CD14-positive monocyte (primary cell): ENCODE measurements around the gene KYAT1. TPM values are rescaled to one million over a fixed set of nuclear protein-coding genes. Genes with fewer than 3 reads are reported as not detected.
"Not testable (repeated sequence)": the region's sequence is repeated elsewhere in the genome, so short reads cannot be mapped to it uniquely, and the experiment has no call there.

Source experiments
- DNase-seq, 3 donors: peaks; one replicate each; pipeline ENCODE4 v3.0.0-alpha.2; 2011 to 2022
- H2AFZ ChIP-seq: 2 replicates; pipeline ENCODE4 v1.6.0; 2012; ENCODE audit warnings: mild to moderate bottlenecking, low read depth, low read length, inconsistent platforms; ENCODE audit not compliant: insufficient read depth, poor library complexity, severe bottlenecking
- H3K27ac ChIP-seq, 2 donors: 1 replicate in 1 of 2; 2 replicates in 1 of 2; pipeline ENCODE4 v1.5.1; 2012 to 2013; ENCODE audit warnings: low read length in 2 of 2, control low read depth in 1 of 2, inconsistent platforms in 1 of 2, low read depth in 1 of 2, mild to moderate bottlenecking in 1 of 2
- H3K27me3 ChIP-seq, 2 donors: one replicate each; pipeline versions ENCODE4 v1.6.0 to v1.6.1; 2011 to 2013; ENCODE audit warnings: low read length in 2 of 2; ENCODE audit not compliant: control insufficient read depth in 2 of 2, insufficient read depth in 2 of 2
- H3K36me3 ChIP-seq, 2 donors: replicated peaks in 1 of 2; 1 replicate in 1 of 2; 2 replicates in 1 of 2; pipeline versions ENCODE4 v1.5.1 to v1.6.1; 2012 to 2013; ENCODE audit warnings: low read length in 2 of 2, control low read depth in 1 of 2, inconsistent platforms in 1 of 2, mild to moderate bottlenecking in 1 of 2; ENCODE audit not compliant: insufficient read depth in 2 of 2, control insufficient read depth in 1 of 2
- H3K4me1 ChIP-seq, 2 donors: 1 replicate in 1 of 2; 2 replicates in 1 of 2; pipeline versions ENCODE4 v1.5.1 to v1.6.1; 2012 to 2013; ENCODE audit warnings: low read length in 2 of 2, control low read depth in 1 of 2, inconsistent platforms in 1 of 2, mild to moderate bottlenecking in 1 of 2, moderate library complexity in 1 of 2; ENCODE audit not compliant: insufficient read depth in 2 of 2, control insufficient read depth in 1 of 2
- H3K4me2 ChIP-seq: replicated peaks from 2 replicates; pipeline ENCODE3; 2012; ENCODE audit warnings: low read length, moderate library complexity, mild to moderate bottlenecking; ENCODE audit not compliant: poor library complexity, severe bottlenecking; ENCODE audit errors: extremely low read depth
- H3K4me3 ChIP-seq, 3 experiments: fragments of 200-600 bp in 1 of 3; sonication (generic) in 1 of 3; replicated peaks in 1 of 3; 1 replicate in 2 of 3; 2 replicates in 1 of 3; pipeline ENCODE4 v1.5.1; 2011 to 2013; ENCODE audit warnings: low read length in 3 of 3, mild to moderate bottlenecking in 3 of 3, control low read depth in 2 of 3, low read depth in 2 of 3, inconsistent platforms in 1 of 3, moderate library complexity in 1 of 3
- H3K79me2 ChIP-seq: 2 replicates; pipeline ENCODE4 v1.6.0; 2012; ENCODE audit warnings: mild to moderate bottlenecking, control low read depth, inconsistent platforms, low read length, moderate library complexity; ENCODE audit not compliant: insufficient read depth
- H3K9ac ChIP-seq: 2 replicates; pipeline ENCODE4 v1.6.0; 2017; ENCODE audit warnings: low read length, mild to moderate bottlenecking; ENCODE audit not compliant: insufficient read depth, poor library complexity, severe bottlenecking
- H3K9me3 ChIP-seq, 2 donors: replicated peaks in 1 of 2; 1 replicate in 1 of 2; 2 replicates in 1 of 2; pipeline versions ENCODE4 v1.5.1 to v1.6.1; 2012 to 2013; ENCODE audit warnings: low read length in 2 of 2, control low read depth in 1 of 2; ENCODE audit not compliant: control insufficient read depth in 1 of 2, insufficient read depth in 1 of 2
- H4K20me1 ChIP-seq: 2 replicates; pipeline ENCODE4 v1.6.0; 2012; ENCODE audit warnings: mild to moderate bottlenecking, low read length, control low read depth, moderate library complexity; ENCODE audit not compliant: insufficient read depth
- H3K27ac Mint-ChIP-seq, 7 donors: one replicate each; pipeline ENCODE4 v1.8.0; 2020; ENCODE audit warnings: mild to moderate bottlenecking in 7 of 7, mixed read lengths in 7 of 7, moderate library complexity in 6 of 7, inconsistent platforms in 2 of 7
- H3K27me3 Mint-ChIP-seq, 3 donors: one replicate each; pipeline ENCODE4 v1.8.0; 2021 to 2022; ENCODE audit warnings: low read depth in 3 of 3, mild to moderate bottlenecking in 3 of 3, mixed read lengths in 3 of 3, moderate library complexity in 3 of 3, inconsistent platforms in 1 of 3
- H3K36me3 Mint-ChIP-seq, 2 donors: one replicate each; pipeline ENCODE4 v1.8.0; 2020; ENCODE audit warnings: mixed read lengths in 2 of 2, inconsistent platforms in 1 of 2, mild to moderate bottlenecking in 1 of 2
- H3K4me1 Mint-ChIP-seq: one replicate; pipeline ENCODE4 v1.8.0; 2020; ENCODE audit warnings: mild to moderate bottlenecking, mixed read lengths
- H3K4me3 Mint-ChIP-seq, 2 donors: one replicate each; pipeline ENCODE4 v1.8.0; 2020; ENCODE audit warnings: mild to moderate bottlenecking in 2 of 2, mixed read lengths in 2 of 2, moderate library complexity in 1 of 2
- H3K9me3 Mint-ChIP-seq, 7 donors: one replicate each; pipeline ENCODE4 v1.8.0; 2020 to 2022; ENCODE audit warnings: mixed read lengths in 7 of 7, mild to moderate bottlenecking in 6 of 7, moderate library complexity in 6 of 7, inconsistent platforms in 2 of 7
- CTCF ChIP-seq: fragments of 200-600 bp; IDR thresholded peaks from one replicate; pipeline ENCODE4 v1.8.0; 2022; ENCODE audit warnings: antibody characterized with exemption, mild to moderate bottlenecking
- WGBS: methylation state at CpG from one replicate; pipeline ENCODE4 v1.1.5; 2013; ENCODE audit warnings: missing lambda C conversion rate; ENCODE audit not compliant: insufficient coverage; 5-methylcytosine and 5-hydroxymethylcytosine counted together
- intact Hi-C, 2 donors: fragments of 100-400 bp; cut with micrococcal nuclease; formaldehyde crosslinking; loops; one replicate each; pipeline versions ENCODE4 v1.15.0 to v1.15.1; 2023
- polyA plus RNA-seq, 3 donors: library from polyadenylated mRNA; depleted of rRNA in 1 of 3; unstranded in 2 of 3; stranded (reverse) in 1 of 3; fragments of 300-500 nt in 2 of 3; fragments of >200 nt in 1 of 3; fragmentation: Illumina TruSeq in 2 of 3; gene quantifications; 1 replicate in 2 of 3; 2 replicates in 1 of 3; pipeline ENCODE4 v1.2.3, GENCODE V29; 2012 to 2021

Gene KYAT1
- polyA plus RNA-seq, 3 donors: 2.4 to 4.5 (median 3.6) TPM

GRCh38 chr9:128860937-128861336 is 20.8 kb downstream of the KYAT1 start:
- no peak for DNase-seq
- Histone ChIP-seq H3K79me2 (no peaks in the 10 kb centered on the region), H2AFZ (no peak overlapping the region), H3K27ac (peak overlapping the region in 1 of 2 donors; percentile 8), H4K20me1 (no peaks in the 10 kb centered on the region), H3K27me3 (no peaks in the 10 kb centered on the region), H3K4me1 (no peaks in the 10 kb centered on the region), H3K9ac (no peak overlapping the region), H3K4me2 (no peak overlapping the region), H3K36me3 (no peaks in the 10 kb centered on the region), H3K9me3 (no peaks in the 10 kb centered on the region), H3K4me3 (no peak overlapping the region)
- peaks cover 0 to 8% (median 0%) of the 10 kb centered on the region in 7 donors for H3K9me3 Mint-ChIP-seq
- intact Hi-C loops: loop anchor here (5.0 kb wide), 1 partner anchor 66 kb away; no protein-coding TSS in a partner anchor
- peaks cover 0 to 4% of the 10 kb centered on the region in 2 donors for H3K36me3 Mint-ChIP-seq
- TF ChIP-seq CTCF: no peak
- peaks cover 13% of the 10 kb centered on the region for H3K4me1 Mint-ChIP-seq
- no peak overlapping the region for H3K4me3 Mint-ChIP-seq
- H3K27ac Mint-ChIP-seq: no peak overlapping the region
- H3K27me3 Mint-ChIP-seq: no peaks in the 10 kb centered on the region
- WGBS: no CpG with 5 or more reads among the region's 5 CpGs

GRCh38 chr9:128858476-128858875 is 23.3 kb downstream of the KYAT1 start:
- Mint-ChIP-seq H3K4me1 (peaks cover 13% of the 10 kb centered on the region), H3K27ac (peak overlapping the region in 1 of 7 donors; percentile 25)
- DNase-seq, H3K9me3 ChIP-seq, H2AFZ ChIP-seq, H3K4me2 ChIP-seq, H3K27me3 ChIP-seq, H3K36me3 ChIP-seq, H3K36me3 Mint-ChIP-seq, H3K79me2 ChIP-seq, H3K4me3 ChIP-seq, H3K4me3 Mint-ChIP-seq, H3K9me3 Mint-ChIP-seq, H4K20me1 ChIP-seq, H3K4me1 ChIP-seq, intact Hi-C loops, H3K9ac ChIP-seq, H3K27ac ChIP-seq, H3K27me3 Mint-ChIP-seq: not testable (repeated sequence)
- 96% methylated on average over 4 of the region's 7 CpGs for WGBS

GRCh38 chr9:128854454-128854853 is 27.3 kb downstream of the KYAT1 start:
- not testable (repeated sequence) for H3K4me3 Mint-ChIP-seq, H3K27ac Mint-ChIP-seq, H4K20me1 ChIP-seq, H3K27ac ChIP-seq, H3K4me2 ChIP-seq, H3K36me3 ChIP-seq, H3K9ac ChIP-seq, H3K4me1 Mint-ChIP-seq, DNase-seq, H3K27me3 Mint-ChIP-seq, H3K27me3 ChIP-seq, H3K4me3 ChIP-seq, H2AFZ ChIP-seq, H3K4me1 ChIP-seq, H3K79me2 ChIP-seq
- WGBS: 100% methylated on average over 3 of the region's 6 CpGs
- peaks cover 5 to 18% of the 10 kb centered on the region in 2 donors for H3K9me3 ChIP-seq
- intact Hi-C loops: loop anchor here in 1 of 2 donors (5.0 kb wide), 1 partner anchor 78 kb away; no protein-coding TSS in a partner anchor
- Mint-ChIP-seq H3K36me3 (peaks cover 2 to 16% of the 10 kb centered on the region in 2 donors), H3K9me3 (peaks cover 11 to 19% (median 15%) of the 10 kb centered on the region in 7 donors)

GRCh38 chr9:128852646-128853045 is 29.1 kb downstream of the KYAT1 start:
- not testable (repeated sequence) for H3K27me3 Mint-ChIP-seq, DNase-seq, H3K4me3 ChIP-seq, H3K27ac Mint-ChIP-seq, H3K36me3 ChIP-seq, H3K27me3 ChIP-seq, H3K9ac ChIP-seq, H3K79me2 ChIP-seq, H3K4me1 ChIP-seq, H3K4me3 Mint-ChIP-seq, H3K27ac ChIP-seq, H3K4me1 Mint-ChIP-seq, H2AFZ ChIP-seq, H3K4me2 ChIP-seq, H4K20me1 ChIP-seq
- H3K9me3 ChIP-seq: peaks cover 5 to 18% of the 10 kb centered on the region in 2 donors
- H3K36me3 Mint-ChIP-seq: peaks cover 2 to 12% of the 10 kb centered on the region in 2 donors
- WGBS: no CpG with 5 or more reads among the region's 2 CpGs
- intact Hi-C loops: loop anchor here in 1 of 2 donors (5.0 kb wide), 1 partner anchor 80 kb away; no protein-coding TSS in a partner anchor
- H3K9me3 Mint-ChIP-seq: peaks cover 14 to 29% (median 16%) of the 10 kb centered on the region in 7 donors
